ENCODE measurements around the gene TNFAIP2. TPM values are rescaled to one million over a fixed set of nuclear protein-coding genes. Genes with fewer than 3 reads are reported as not detected.

Gene TNFAIP2
- total and polyA plus RNA-seq, 2 of the 4 experiments (the other 2 are of a cell fraction), result 6.3 to 9.6 TPM

DNA sequence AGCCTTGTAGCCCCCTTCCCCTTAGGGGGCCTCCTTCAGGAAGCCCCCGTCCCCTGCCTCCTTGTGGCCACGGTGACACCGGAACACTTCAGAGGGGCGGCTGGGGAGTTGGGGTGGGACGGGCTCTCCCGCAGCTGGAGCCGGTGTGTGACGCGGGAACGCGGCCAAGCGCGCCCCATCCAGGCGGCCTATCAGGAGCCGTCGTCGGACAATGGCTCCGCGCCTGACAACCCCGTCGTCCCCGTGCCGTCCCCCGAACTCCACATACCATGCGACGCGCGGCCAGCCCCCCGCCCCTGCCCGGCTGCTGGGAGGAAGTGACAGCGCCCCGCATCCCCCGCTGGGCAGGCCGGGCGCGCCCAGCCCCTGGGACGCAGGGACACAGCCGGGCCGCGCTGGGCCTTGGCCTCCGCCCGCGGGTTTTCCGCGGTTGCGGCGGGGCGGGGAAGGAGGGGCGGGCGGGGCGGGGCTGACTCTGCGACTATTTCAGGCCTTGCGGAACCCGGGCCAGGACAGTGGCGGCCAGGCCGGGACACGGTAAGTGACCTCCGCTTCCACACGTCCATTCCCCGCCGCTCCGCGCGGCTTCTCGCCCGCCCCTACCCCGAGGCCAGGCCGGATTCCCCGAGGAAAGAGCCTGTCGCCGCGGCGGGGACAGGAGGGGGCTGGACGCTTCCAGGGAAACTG is at the start of gene TNFAIP2 (continued):
- TF ChIP-seq, protein P1, sequence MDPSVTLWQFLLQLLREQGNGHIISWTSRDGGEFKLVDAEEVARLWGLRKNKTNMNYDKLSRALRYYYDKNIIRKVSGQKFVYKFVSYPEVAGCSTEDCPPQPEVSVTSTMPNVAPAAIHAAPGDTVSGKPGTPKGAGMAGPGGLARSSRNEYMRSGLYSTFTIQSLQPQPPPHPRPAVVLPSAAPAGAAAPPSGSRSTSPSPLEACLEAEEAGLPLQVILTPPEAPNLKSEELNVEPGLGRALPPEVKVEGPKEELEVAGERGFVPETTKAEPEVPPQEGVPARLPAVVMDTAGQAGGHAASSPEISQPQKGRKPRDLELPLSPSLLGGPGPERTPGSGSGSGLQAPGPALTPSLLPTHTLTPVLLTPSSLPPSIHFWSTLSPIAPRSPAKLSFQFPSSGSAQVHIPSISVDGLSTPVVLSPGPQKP (IDR thresholded peaks at IDR 0.05; ENCODE audit: borderline replicate concordance, low read depth, low read length), result no peak

Data from IMR-90 (cell line).